ENCODE results near the gene ITCH.
"Not testable (repeated sequence)": the region's sequence is repeated elsewhere in the genome, so short reads cannot be mapped to it uniquely, and the experiment has no call there.

The ITCH gene

GRCh38 chr20:34337544-34337943 lies 25.5 kb upstream of the ITCH start:
- Histone ChIP-seq H3K27me3 (ENCODE audit: insufficient read depth, low read length, poor library complexity) (no peaks in the 10 kb centered on the region), H3K4me1 (ENCODE audit: insufficient read depth, low read length) (no peaks in the 10 kb centered on the region), H3K4me2 (ENCODE audit: insufficient read depth, low read length) (no peak overlapping the region), H4K20me1 (ENCODE audit: insufficient read depth, low read length) (no peaks in the 10 kb centered on the region), H3K79me2 (ENCODE audit: insufficient read depth, low read length) (no peaks in the 10 kb centered on the region), H3K36me3 (ENCODE audit: insufficient read depth, low read length) (no peaks in the 10 kb centered on the region), H3K4me3 (ENCODE audit: low read depth in 1 of 2, low read length in 2 of 2) (no peak overlapping the region), H3K9ac (ENCODE audit: low read depth, low read length) (no peak overlapping the region), H2AFZ (ENCODE audit: low read depth, low read length) (no peak overlapping the region), H3K9me3 (ENCODE audit: insufficient read depth, low read length, severe bottlenecking) (no peaks in the 10 kb centered on the region), H3K27ac (ENCODE audit: low read length) (no peak overlapping the region)
- ATAC-seq (ENCODE audit: insufficient read depth, low read depth) (no peak), DNase-seq (no peak)
- TF ChIP-seq, protein P1, sequence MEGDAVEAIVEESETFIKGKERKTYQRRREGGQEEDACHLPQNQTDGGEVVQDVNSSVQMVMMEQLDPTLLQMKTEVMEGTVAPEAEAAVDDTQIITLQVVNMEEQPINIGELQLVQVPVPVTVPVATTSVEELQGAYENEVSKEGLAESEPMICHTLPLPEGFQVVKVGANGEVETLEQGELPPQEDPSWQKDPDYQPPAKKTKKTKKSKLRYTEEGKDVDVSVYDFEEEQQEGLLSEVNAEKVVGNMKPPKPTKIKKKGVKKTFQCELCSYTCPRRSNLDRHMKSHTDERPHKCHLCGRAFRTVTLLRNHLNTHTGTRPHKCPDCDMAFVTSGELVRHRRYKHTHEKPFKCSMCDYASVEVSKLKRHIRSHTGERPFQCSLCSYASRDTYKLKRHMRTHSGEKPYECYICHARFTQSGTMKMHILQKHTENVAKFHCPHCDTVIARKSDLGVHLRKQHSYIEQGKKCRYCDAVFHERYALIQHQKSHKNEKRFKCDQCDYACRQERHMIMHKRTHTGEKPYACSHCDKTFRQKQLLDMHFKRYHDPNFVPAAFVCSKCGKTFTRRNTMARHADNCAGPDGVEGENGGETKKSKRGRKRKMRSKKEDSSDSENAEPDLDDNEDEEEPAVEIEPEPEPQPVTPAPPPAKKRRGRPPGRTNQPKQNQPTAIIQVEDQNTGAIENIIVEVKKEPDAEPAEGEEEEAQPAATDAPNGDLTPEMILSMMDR (IDR thresholded peaks at IDR 0.05; ENCODE audit: borderline replicate concordance, extremely low read depth, low read length, poor library complexity, severe bottlenecking) = no peak
- TF ChIP-seq EZH2 (IDR thresholded peaks at IDR 0.05; ENCODE audit: borderline replicate concordance, low read depth, low read length, severe bottlenecking) = no peak

GRCh38 chr20:34337982-34338726 lies 24.9 kb upstream of the ITCH start:
- no peak overlapping the region for H3K4me3 ChIP-seq (ENCODE audit: low read depth in 1 of 2, low read length in 2 of 2)
- no peak for ATAC-seq (ENCODE audit: insufficient read depth, low read depth)

DNA sequence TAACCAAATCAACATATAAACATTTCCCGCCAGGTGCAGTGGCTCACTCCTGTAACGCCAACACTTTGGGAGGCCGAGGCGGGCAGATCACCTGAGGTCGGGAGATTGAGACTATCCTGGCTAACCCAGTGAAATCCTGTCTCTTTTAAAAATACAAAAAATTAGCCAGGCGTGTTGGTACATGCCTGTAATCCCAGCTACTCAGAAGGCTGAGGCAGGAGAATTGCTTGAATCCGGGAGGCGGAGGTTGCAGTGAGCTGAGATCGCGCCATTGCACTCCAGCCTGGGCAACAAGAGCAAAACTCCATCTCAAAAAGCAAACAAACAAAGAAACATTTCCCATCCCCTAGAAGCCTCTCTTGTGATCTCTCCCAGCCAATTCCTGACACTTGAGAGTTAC lies 22.3 kb upstream of the ITCH start:
- not testable (repeated sequence) for ATAC-seq (ENCODE audit: insufficient read depth, low read depth); H3K27ac ChIP-seq (ENCODE audit: low read length); DNase-seq

More at GRCh38 chr20:34337982-34338726, 24.9 kb upstream of the ITCH start:
- TF ChIP-seq, protein P1 (IDR thresholded peaks at IDR 0.05; ENCODE audit: borderline replicate concordance, extremely low read depth, low read length, poor library complexity, severe bottlenecking) = no peak
- TF ChIP-seq EZH2 (IDR thresholded peaks at IDR 0.05; ENCODE audit: borderline replicate concordance, low read depth, low read length, severe bottlenecking) = no peak
- Histone ChIP-seq H3K9me3 (ENCODE audit: insufficient read depth, low read length, severe bottlenecking) (no peaks in the 10 kb centered on the region), H3K4me1 (ENCODE audit: insufficient read depth, low read length) (no peaks in the 10 kb centered on the region), H3K27me3 (ENCODE audit: insufficient read depth, low read length, poor library complexity) (no peaks in the 10 kb centered on the region), H3K9ac (ENCODE audit: low read depth, low read length) (no peak overlapping the region), H3K36me3 (ENCODE audit: insufficient read depth, low read length) (no peaks in the 10 kb centered on the region), H3K79me2 (ENCODE audit: insufficient read depth, low read length) (no peaks in the 10 kb centered on the region), H3K27ac (ENCODE audit: low read length) (no peak overlapping the region), H3K4me2 (ENCODE audit: insufficient read depth, low read length) (no peak overlapping the region), H2AFZ (ENCODE audit: low read depth, low read length) (no peak overlapping the region), H4K20me1 (ENCODE audit: insufficient read depth, low read length) (no peaks in the 10 kb centered on the region)
- DNase-seq = no peak

GRCh38 chr20:34341199-34341598 lies 21.9 kb upstream of the ITCH start:
- not testable (repeated sequence) for DNase-seq

More for the DNA sequence above, 22.3 kb upstream of the ITCH start:
- H3K27me3 ChIP-seq (ENCODE audit: insufficient read depth, low read length, poor library complexity); H3K4me1 ChIP-seq (ENCODE audit: insufficient read depth, low read length); H3K79me2 ChIP-seq (ENCODE audit: insufficient read depth, low read length); H2AFZ ChIP-seq (ENCODE audit: low read depth, low read length); H4K20me1 ChIP-seq (ENCODE audit: insufficient read depth, low read length); H3K36me3 ChIP-seq (ENCODE audit: insufficient read depth, low read length); H3K9ac ChIP-seq (ENCODE audit: low read depth, low read length); H3K4me2 ChIP-seq (ENCODE audit: insufficient read depth, low read length); H3K9me3 ChIP-seq (ENCODE audit: insufficient read depth, low read length, severe bottlenecking); H3K4me3 ChIP-seq (ENCODE audit: low read depth in 1 of 2, low read length in 2 of 2): not testable (repeated sequence)

More at GRCh38 chr20:34341199-34341598, 21.9 kb upstream of the ITCH start:
- not testable (repeated sequence) for H3K27me3 ChIP-seq (ENCODE audit: insufficient read depth, low read length, poor library complexity); H3K27ac ChIP-seq (ENCODE audit: low read length); ATAC-seq (ENCODE audit: insufficient read depth, low read depth); H4K20me1 ChIP-seq (ENCODE audit: insufficient read depth, low read length); H3K9me3 ChIP-seq (ENCODE audit: insufficient read depth, low read length, severe bottlenecking); H3K4me3 ChIP-seq (ENCODE audit: low read depth in 1 of 2, low read length in 2 of 2); H3K79me2 ChIP-seq (ENCODE audit: insufficient read depth, low read length); H3K36me3 ChIP-seq (ENCODE audit: insufficient read depth, low read length); H3K9ac ChIP-seq (ENCODE audit: low read depth, low read length); H3K4me2 ChIP-seq (ENCODE audit: insufficient read depth, low read length); H3K4me1 ChIP-seq (ENCODE audit: insufficient read depth, low read length); H2AFZ ChIP-seq (ENCODE audit: low read depth, low read length)
